ENCODE results near the gene NUDT8. TPM values are rescaled to one million over a fixed set of nuclear protein-coding genes. Genes with fewer than 3 reads are reported as not detected.
"Not testable (repeated sequence)": the region's sequence is repeated elsewhere in the genome, so short reads cannot be mapped to it uniquely, and the experiment has no call there.

The NUDT8 gene
- total RNA-seq, 1 experiment from 2014 or later: 25.5 TPM

DNA sequence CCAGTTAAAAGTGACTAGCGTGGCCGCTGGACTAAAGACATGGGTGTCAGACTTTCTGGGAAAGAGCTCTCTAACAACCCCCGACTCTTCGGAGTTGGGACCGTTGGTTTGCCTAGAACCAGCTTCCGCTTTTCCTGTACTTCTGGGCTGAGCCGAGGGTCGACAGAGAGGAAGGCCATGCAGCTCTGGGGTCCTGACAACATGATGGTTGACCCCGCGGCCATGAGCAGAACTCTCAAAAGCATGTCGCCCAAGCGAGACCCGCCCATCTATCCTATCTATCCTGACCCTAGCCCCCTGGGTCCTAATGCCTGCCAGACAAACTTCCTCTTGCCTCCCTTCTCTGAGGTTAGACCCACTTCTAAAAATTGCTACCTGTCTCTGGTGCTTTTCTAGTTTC, 9.1 kb downstream of the NUDT8 start:
- H3K27ac ChIP-seq; H3K4me2 ChIP-seq; H3K9me3 ChIP-seq (ENCODE audit: insufficient read depth, low read depth); intact Hi-C loops (cut with micrococcal nuclease; ENCODE audit: unreplicated experiment); H3K36me3 ChIP-seq (ENCODE audit: low read depth); CTCF ChIA-PET; H4K20me1 ChIP-seq (ENCODE audit: insufficient read depth); H2AFZ ChIP-seq; H3K79me2 ChIP-seq (ENCODE audit: low read depth); BruUV-seq (replicated peaks); H3F3A ChIP-seq (ENCODE audit: insufficient read depth, low read depth); H3K4me1 ChIP-seq (replicated peaks; ENCODE audit: insufficient read depth); POLR2A ChIA-PET (ENCODE audit: unreplicated experiment); H3K9me2 ChIP-seq (ENCODE audit: insufficient read depth); DNase-seq; H3K27me3 ChIP-seq (ENCODE audit: insufficient read depth, low read depth); H3K4me3 ChIP-seq: not testable (repeated sequence)

DNA sequence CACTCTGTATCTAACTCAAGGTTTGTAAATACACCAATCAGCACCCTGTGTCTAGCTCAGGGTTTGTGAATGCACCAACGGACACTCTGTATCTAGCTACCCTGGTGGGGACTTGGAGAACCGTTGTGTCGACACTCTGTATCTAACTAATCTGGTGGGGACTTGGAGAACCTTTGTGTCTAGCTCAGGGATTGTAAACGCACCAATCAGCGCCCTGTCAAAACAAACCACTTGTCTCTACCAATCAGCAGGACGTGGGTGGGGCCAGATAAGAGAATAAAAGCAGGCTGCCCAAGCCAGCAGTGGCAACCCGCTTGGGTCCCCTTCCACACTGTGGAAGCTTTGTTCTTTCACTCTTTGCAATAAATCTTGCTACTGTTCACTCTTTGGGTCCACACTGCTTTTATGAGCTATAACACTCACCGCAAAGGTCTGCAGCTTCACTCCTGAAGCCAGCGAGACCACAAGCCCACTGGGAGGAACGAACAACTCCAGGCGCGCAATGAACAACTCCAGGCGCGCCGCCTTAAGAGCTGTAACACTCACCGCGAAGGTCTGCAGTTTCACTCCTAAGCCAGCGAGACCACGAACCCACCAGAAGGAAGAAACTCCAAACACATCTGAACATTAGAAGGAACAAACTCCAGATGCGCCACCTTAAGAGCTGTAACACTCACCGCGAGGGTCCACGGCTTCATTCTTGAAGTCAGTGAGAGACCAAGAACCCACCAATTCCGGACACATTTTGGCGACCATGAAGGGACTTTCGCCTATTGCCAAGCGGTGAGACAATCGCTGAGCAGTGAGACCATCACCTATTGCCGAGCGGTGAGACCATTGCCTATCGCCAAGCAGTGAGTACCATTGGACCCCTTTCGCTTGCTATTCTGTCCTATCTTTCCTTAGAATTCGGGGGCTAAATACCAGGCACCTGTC, 9.8 kb downstream of the NUDT8 start:
- H3K4me2 ChIP-seq; H4K20me1 ChIP-seq (ENCODE audit: insufficient read depth); DNase-seq; H3K27ac ChIP-seq; H3K36me3 ChIP-seq (ENCODE audit: low read depth); H3F3A ChIP-seq (ENCODE audit: insufficient read depth, low read depth); intact Hi-C loops (cut with micrococcal nuclease; ENCODE audit: unreplicated experiment); H3K4me1 ChIP-seq (replicated peaks; ENCODE audit: insufficient read depth); H3K79me2 ChIP-seq (ENCODE audit: low read depth); H3K4me3 ChIP-seq; BruUV-seq (replicated peaks); H3K27me3 ChIP-seq (ENCODE audit: insufficient read depth, low read depth); H3K9me2 ChIP-seq (ENCODE audit: insufficient read depth); H2AFZ ChIP-seq; H3K9me3 ChIP-seq (ENCODE audit: insufficient read depth, low read depth): not testable (repeated sequence)
- ChIA-PET CTCF (interaction anchor here (0.6 kb wide), 1 partner anchor 424 kb away, joined by 11 read pairs; no protein-coding TSS in a partner anchor), POLR2A (ENCODE audit: unreplicated experiment) (interaction anchor here (0.6 kb wide), 1 partner anchor 66 kb away, joined by 6 read pairs; no protein-coding TSS in a partner anchor)

DNA sequence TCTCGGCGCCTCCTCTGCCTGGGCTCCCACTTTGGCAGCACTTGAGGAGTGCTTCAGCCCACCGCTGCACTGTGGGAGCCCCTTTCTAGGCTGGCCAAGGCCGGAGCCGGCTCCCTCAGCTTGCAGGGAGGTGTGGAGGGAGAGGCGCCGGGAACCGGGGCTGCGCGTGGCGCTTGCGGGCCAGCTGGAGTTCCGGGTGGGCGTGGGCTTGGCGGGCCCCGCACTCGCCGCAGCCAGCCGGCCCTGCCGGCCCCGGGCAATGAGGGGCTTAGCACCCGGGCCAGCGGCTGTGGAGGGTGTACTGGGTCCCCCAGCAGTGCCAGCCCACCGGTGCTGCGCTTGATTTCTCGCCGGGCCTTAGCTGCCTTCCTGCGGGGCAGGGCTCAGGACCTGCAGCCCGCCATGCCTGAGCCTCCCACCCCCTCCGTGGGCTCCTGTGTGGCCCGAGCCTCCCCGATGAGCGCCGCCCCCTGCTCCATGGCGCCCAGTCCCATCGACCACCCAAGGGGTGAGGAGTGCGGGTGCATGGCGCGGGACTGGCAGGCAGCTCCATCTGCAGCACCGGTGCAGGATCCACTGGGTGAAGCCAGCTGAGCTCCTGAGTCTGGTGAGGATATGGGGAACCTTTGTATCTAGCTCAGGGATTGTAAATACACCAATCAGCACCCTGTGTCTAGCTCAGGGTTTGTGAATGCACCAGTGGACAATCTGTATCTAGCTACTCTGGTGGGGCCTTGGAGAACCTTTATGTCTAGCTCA, 10.7 kb downstream of the NUDT8 start:
- H3K79me2 ChIP-seq (ENCODE audit: low read depth); H3K27me3 ChIP-seq (ENCODE audit: insufficient read depth, low read depth); H3K9me3 ChIP-seq (ENCODE audit: insufficient read depth, low read depth); H3K27ac ChIP-seq; H2AFZ ChIP-seq; H3K4me3 ChIP-seq; H3K9me2 ChIP-seq (ENCODE audit: insufficient read depth); H3K36me3 ChIP-seq (ENCODE audit: low read depth); intact Hi-C loops (cut with micrococcal nuclease; ENCODE audit: unreplicated experiment); H3F3A ChIP-seq (ENCODE audit: insufficient read depth, low read depth); H4K20me1 ChIP-seq (ENCODE audit: insufficient read depth); H3K4me1 ChIP-seq (replicated peaks; ENCODE audit: insufficient read depth); H3K4me2 ChIP-seq; BruUV-seq (replicated peaks); DNase-seq: not testable (repeated sequence)
- ChIA-PET POLR2A (ENCODE audit: unreplicated experiment) (interaction anchor here (0.6 kb wide), 1 partner anchor 65 kb away, joined by 6 read pairs; no protein-coding TSS in a partner anchor), CTCF (interaction anchor here (0.6 kb wide), 1 partner anchor 425 kb away, joined by 11 read pairs; no protein-coding TSS in a partner anchor)

DNA sequence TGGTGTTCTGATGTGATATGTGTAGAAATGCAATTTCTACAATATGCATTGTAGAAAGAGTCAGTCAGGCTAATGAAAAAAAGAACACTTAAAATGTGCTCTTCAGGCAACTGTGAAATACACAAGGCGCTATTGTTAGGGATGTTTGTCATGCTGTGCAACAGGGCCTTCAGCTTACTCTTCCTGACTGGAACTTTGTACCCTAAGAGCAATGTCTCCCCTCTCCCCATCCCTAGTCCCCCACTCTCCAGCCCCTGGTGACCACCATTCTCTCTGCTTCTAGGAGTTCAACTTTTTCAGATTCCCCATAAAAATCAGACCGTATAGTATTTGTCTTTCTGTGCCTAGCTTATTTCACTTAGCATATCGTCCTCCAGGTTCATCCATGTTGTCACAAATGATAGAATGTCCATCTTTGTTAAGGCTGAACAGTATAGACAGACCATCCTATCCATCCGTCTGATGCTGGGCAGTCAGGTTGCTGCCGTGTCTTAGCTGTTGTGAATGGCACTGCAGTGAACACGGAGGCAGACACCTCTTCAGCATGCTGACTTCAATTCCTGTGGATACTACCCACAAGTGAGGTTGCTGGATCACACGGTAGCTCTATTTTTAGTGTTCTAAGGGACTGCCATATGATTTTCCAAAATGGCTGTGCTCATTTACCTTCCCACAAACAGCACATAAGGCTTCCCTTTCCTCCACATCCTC, 12.3 kb downstream of the NUDT8 start:
- BruUV-seq (replicated peaks): no TSS peak
- TF ChIP-seq, protein P1, sequence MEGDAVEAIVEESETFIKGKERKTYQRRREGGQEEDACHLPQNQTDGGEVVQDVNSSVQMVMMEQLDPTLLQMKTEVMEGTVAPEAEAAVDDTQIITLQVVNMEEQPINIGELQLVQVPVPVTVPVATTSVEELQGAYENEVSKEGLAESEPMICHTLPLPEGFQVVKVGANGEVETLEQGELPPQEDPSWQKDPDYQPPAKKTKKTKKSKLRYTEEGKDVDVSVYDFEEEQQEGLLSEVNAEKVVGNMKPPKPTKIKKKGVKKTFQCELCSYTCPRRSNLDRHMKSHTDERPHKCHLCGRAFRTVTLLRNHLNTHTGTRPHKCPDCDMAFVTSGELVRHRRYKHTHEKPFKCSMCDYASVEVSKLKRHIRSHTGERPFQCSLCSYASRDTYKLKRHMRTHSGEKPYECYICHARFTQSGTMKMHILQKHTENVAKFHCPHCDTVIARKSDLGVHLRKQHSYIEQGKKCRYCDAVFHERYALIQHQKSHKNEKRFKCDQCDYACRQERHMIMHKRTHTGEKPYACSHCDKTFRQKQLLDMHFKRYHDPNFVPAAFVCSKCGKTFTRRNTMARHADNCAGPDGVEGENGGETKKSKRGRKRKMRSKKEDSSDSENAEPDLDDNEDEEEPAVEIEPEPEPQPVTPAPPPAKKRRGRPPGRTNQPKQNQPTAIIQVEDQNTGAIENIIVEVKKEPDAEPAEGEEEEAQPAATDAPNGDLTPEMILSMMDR (conservative IDR thresholded peaks at IDR 0.05): no peak
- no peak for TF ChIP-seq EZH2 (IDR thresholded peaks at IDR 0.05; ENCODE audit: low read depth)
- Histone ChIP-seq H3F3A (ENCODE audit: insufficient read depth, low read depth) (peaks cover 4% of the 10 kb centered on the region; the same call in 1 of the 2 replicates), H3K9me3 (ENCODE audit: insufficient read depth, low read depth) (no peaks in the 10 kb centered on the region), H3K9me2 (ENCODE audit: insufficient read depth) (no peaks in the 10 kb centered on the region), H3K36me3 (ENCODE audit: low read depth) (no peaks in the 10 kb centered on the region), H3K4me1 (replicated peaks; ENCODE audit: insufficient read depth) (no peaks in the 10 kb centered on the region), H2AFZ (no peak overlapping the region), H3K27ac (no peak overlapping the region), H3K4me2 (no peak overlapping the region), H3K27me3 (ENCODE audit: insufficient read depth, low read depth) (no peaks in the 10 kb centered on the region), H4K20me1 (ENCODE audit: insufficient read depth) (no peaks in the 10 kb centered on the region), H3K4me3 (no peak overlapping the region), H3K79me2 (ENCODE audit: low read depth) (no peaks in the 10 kb centered on the region)
- DNase-seq: no peak
- intact Hi-C loops (cut with micrococcal nuclease; ENCODE audit: unreplicated experiment): no loop called here
- ChIA-PET POLR2A (ENCODE audit: unreplicated experiment) (interaction anchor here (0.6 kb wide), 2 partner anchors 32 to 186 kb away, joined by 3 to 8 read pairs; no protein-coding TSS in a partner anchor), CTCF (interaction anchor here (0.7 kb wide), 1 partner anchor 289 kb away, joined by 3 read pairs; no protein-coding TSS in a partner anchor)

All from PC-9 (cell line).